ENCODE data around the gene IGSF23.
"Not testable (repeated sequence)": the region's sequence is repeated elsewhere in the genome, so short reads cannot be mapped to it uniquely, and the experiment has no call there.

Gene IGSF23

DNA sequence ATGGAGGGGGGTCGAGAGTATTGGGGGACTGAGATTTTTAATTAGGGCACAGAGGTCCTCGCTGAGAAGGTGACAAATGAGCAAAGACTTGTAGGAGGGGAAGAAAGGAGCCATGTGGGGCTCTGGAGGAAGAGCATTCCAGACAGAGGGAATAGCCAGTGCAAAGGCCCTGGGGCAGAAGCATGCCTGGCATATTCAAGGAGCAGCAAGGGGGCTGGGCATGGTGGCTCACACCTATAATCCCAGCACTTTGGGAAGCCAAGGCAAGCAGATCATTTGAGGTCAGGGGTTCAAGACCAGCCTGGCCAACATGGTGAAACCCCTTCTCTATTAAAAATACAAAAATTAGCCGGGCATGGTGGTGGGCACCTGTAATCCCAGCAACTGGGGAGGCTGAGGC lies 71.0 kb downstream of the IGSF23 start:
- H3K9me3 Mint-ChIP-seq; H3K27ac Mint-ChIP-seq; H3K4me3 Mint-ChIP-seq; DNase-seq (ENCODE audit: low spot score); H3K27me3 Mint-ChIP-seq (ENCODE audit: low read depth); H3K36me3 Mint-ChIP-seq (ENCODE audit: low read depth): not testable (repeated sequence)
- H3K4me1 Mint-ChIP-seq (ENCODE audit: low read depth) = peaks cover 12% of the 10 kb centered on the region

DNA sequence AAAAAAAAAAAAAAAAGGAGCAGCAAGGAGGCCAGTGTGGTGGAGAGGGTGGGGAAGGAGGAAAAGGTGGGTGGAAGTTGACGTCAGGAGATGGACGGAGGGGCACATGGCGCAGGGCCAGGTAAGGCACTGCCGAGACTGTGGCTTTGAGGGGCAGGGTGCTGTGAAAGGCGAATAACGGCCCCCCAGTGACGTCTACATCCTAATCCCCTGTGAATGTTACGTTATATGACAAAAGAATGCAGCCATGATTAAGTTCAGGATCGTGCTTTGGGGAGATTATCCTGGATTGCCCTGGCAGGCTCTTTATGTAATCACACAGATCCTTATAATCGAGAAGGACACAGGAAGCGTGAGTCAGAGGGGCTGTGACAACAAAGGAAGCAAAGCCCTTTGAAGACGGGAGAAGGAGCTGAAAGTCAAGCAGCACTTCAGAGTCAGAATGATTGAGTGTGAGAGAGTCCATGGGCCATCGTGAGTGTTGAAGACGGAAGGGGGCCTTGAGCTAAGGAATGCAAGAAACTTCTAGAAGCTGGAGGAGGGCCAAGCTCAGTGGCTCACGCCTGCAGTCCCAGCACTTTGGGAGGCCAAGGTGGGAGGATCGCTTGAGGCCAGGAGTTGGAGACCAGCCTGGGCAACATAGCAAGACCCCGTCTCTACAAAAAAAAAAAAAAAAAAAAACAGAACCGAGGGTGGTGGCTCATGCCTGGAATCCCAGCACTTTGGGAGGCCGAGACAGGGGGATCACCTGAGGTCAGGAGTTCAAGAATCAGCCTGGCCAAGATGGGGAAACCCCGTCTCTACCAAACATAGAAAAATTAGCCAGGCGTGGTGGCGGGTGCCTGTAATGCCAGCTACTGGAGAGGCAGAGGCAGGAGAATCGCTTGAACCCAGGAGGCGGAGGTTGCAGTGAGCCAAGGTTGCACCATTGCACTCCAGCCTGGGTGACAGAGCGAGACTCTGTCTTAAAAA lies 71.8 kb downstream of the IGSF23 start:
- H3K36me3 Mint-ChIP-seq (ENCODE audit: low read depth) = no peaks in the 10 kb centered on the region
- peak overlapping the region; percentile 58 for H3K27ac Mint-ChIP-seq
- peaks cover 12% of the 10 kb centered on the region for H3K4me1 Mint-ChIP-seq (ENCODE audit: low read depth)
- no peak for DNase-seq (ENCODE audit: low spot score)
- H3K9me3 Mint-ChIP-seq = no peaks in the 10 kb centered on the region
- no peak overlapping the region for H3K4me3 Mint-ChIP-seq
- H3K27me3 Mint-ChIP-seq (ENCODE audit: low read depth) = peaks cover 10% of the 10 kb centered on the region

DNA sequence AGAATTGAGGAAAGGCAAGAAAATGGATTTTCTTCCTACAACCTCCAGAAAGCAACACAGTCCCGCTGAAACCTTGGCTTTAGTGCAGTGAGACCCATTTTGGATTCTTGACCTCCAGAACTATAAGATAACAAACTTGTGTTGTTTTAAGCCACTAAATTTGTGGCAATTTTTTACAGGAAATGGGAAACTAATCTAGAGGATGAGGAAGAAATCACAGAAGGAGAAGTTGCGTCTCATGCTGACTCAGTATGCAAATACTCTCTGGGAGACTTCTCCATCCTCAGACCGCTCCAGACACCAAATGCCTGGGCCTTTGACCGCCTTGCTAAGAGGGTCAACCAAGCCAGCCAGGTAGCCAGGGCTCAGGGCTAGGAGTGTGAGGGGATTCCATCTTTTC lies 72.5 kb downstream of the IGSF23 start:
- H3K36me3 Mint-ChIP-seq (ENCODE audit: low read depth) = no peaks in the 10 kb centered on the region
- no peak overlapping the region for H3K27ac Mint-ChIP-seq
- peaks cover 12% of the 10 kb centered on the region for H3K4me1 Mint-ChIP-seq (ENCODE audit: low read depth)
- H3K27me3 Mint-ChIP-seq (ENCODE audit: low read depth) = peaks cover 10% of the 10 kb centered on the region
- no peaks in the 10 kb centered on the region for H3K9me3 Mint-ChIP-seq
- no peak overlapping the region for H3K4me3 Mint-ChIP-seq
- DNase-seq (ENCODE audit: low spot score) = no peak

Data from T-helper 2 cell treated with Interferon-gamma antibody and Interleukin-4, amounts not matched to agents 5 μg/mL and 100 μg/mL, for 36 hours (primary cell).